Dedifferentiated amniotic fluid mesenchymal stem cell (primary cell): ENCODE data around the gene CLDN25.

ENCODE experiments used
- DNase-seq: peaks from one replicate; pipeline ENCODE4 v3.0.0-alpha.2; 2016; ENCODE audit errors: extremely low spot score

CLDN25 gene

GRCh38 chr11:113808931-113809330 is 29.3 kb downstream of the CLDN25 start:
- no peak for DNase-seq

- no peak for DNase-seq
Measured at GRCh38 chr11:113814181-113814580, 34.6 kb downstream of the CLDN25 start.

- no peak for DNase-seq
Measured at GRCh38 chr11:113817162-113817561, 37.6 kb downstream of the CLDN25 start.

GRCh38 chr11:113817626-113818025 is 38.0 kb downstream of the CLDN25 start:
- DNase-seq = no peak

- DNase-seq = no peak
Measured at GRCh38 chr11:113818426-113818825, 38.8 kb downstream of the CLDN25 start.

GRCh38 chr11:113827477-113827876 is 47.9 kb downstream of the CLDN25 start:
- no peak for DNase-seq

GRCh38 chr11:113828191-113828590 is 48.6 kb downstream of the CLDN25 start:
- no peak for DNase-seq

GRCh38 chr11:113829751-113830150 is 50.2 kb downstream of the CLDN25 start:
- no peak for DNase-seq
